ENCODE results near the gene GP1BB. TPM values are rescaled to one million over a fixed set of nuclear protein-coding genes. Genes with fewer than 3 reads are reported as not detected.
A peak's percentile ranks its signal among the peaks of the same experiment; 100 is the strongest.

Gene GP1BB
- total and polyA plus RNA-seq, 10 of the 15 experiments (the other 5 are each of a cell fraction or from before 2014, with no cell fraction given) = 0.05 to 0.28 (median 0.28) TPM; not detected in 7

DNA sequence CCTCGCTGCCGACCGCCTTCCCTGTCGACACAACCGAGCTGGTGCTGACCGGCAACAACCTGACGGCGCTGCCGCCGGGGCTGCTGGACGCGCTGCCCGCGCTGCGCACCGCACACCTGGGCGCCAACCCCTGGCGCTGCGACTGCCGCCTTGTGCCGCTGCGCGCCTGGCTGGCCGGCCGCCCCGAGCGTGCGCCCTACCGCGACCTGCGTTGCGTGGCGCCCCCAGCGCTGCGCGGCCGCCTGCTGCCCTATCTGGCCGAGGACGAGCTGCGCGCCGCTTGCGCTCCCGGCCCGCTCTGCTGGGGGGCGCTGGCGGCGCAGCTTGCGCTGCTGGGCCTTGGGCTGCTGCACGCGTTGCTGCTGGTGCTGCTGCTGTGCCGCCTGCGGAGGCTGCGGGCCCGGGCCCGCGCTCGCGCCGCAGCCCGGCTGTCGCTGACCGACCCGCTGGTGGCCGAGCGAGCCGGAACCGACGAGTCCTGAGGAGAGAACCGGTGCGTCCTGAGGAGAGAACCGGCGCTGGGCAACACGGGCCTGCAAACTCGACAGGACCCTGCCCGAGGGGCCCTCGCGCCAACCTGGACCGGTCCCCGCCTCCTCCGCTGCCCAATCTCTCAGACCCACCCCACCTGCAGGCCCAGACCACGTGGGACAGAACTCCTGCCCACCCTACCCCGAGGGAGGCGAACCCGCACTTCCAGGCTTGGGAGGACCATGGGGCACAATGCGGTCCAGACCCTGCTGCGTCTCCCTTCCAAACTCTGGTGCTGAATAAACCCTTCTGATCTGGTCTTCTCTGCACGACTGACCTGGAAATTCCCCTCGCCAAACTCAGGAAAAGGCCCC lies 866 bp downstream of the GP1BB start:
- ATAC-seq (peak; percentile 39), DNase-seq (ENCODE audit: low read depth, low spot score) (no peak), FAIRE-seq (no peak)
- 12% methylated on average over 71 of the region's 89 CpGs for WGBS (ENCODE audit: insufficient coverage, insufficient replicate concordance, low lambda C conversion rate, missing lambda C conversion rate)
- Histone ChIP-seq H3K36me3 (ENCODE audit: control insufficient read depth in 2 of 2, insufficient read depth in 2 of 2, low read length in 1 of 2) (no peaks in the 10 kb centered on the region), H3K79me2 (ENCODE audit: control insufficient read depth, insufficient read depth, low read length) (no peaks in the 10 kb centered on the region), H4K20me1 (ENCODE audit: control insufficient read depth, insufficient read depth) (no peaks in the 10 kb centered on the region), H3K4me2 (ENCODE audit: control insufficient read depth, insufficient read depth) (no peak overlapping the region; the same call in 1 of the 2 replicates), H2AFZ (ENCODE audit: control insufficient read depth, low read depth, low read length) (no peak overlapping the region), H3K4me1 (ENCODE audit: control insufficient read depth, insufficient read depth, low read length) (no peaks in the 10 kb centered on the region), H3K9me3 (replicated peaks; ENCODE audit: control insufficient read depth, insufficient read depth, low read length) (no peaks in the 10 kb centered on the region; the same call in 2 of the 3 replicates), H3K27me3 (replicated peaks in 1 of 2; ENCODE audit: control insufficient read depth in 2 of 2, insufficient read depth in 2 of 2, low read length in 1 of 2) (peaks cover 4 to 5% of the 10 kb centered on the region in 2 experiments; a peak in 3 of 4 replicates), H3K9ac (ENCODE audit: control insufficient read depth, insufficient read depth, low read length) (no peak overlapping the region), H3K4me3 (no peak overlapping the region), H3K27ac (ENCODE audit: control insufficient read depth, insufficient read depth) (no peak overlapping the region)
- POLR2A ChIA-PET = no interaction called here
- peak; percentile 77 for TF ChIP-seq HDAC6 (IDR thresholded peaks at IDR 0.05; ENCODE audit: unreplicated experiment)
- TF ChIP-seq CTCF (IDR thresholded peaks at IDR 0.05 in 2 of 3, conservative IDR thresholded peaks at IDR 0.05 in 1 of 3; ENCODE audit: control insufficient read depth in 2 of 3, extremely low read depth in 1 of 3, insufficient read depth in 1 of 3, low read depth in 3 of 3, low read length in 3 of 3) = peak in 1 of 3 experiments; percentile 6; a peak in 1 of 6 replicates
- no peak for TF ChIP-seq FOXM1 (IDR thresholded peaks at IDR 0.05; ENCODE audit: low read depth, low read length)
- SMC1A ChIA-PET (ENCODE audit: uncharacterized antibody, unreplicated experiment) = no interaction called here
- in situ Hi-C loops (cut with MboI) = no loop called here
- CTCF ChIA-PET = interaction anchor here (0.6 to 1.0 kb wide), 2 partner anchors 186 to 197 kb away, joined by 3 read pairs; no protein-coding TSS in a partner anchor
- BruUV-seq (replicated peaks) = no TSS peak
- intact Hi-C loops (cut with micrococcal nuclease; ENCODE audit: unreplicated experiment) = no loop called here
- RAD21 ChIA-PET (ENCODE audit: unreplicated experiment) = no interaction called here
